Endometrial microvascular endothelial cells (primary cell): ENCODE measurements around the gene ZNF429. TPM values are rescaled to one million over a fixed set of nuclear protein-coding genes. Genes with fewer than 3 reads are reported as not detected.
"Not testable (repeated sequence)": the region's sequence is repeated elsewhere in the genome, so short reads cannot be mapped to it uniquely, and the experiment has no call there.

Experiments
- in situ Hi-C: cut with HindIII; loops from 2 replicates; pipeline ENCODE4 v1.10.0; 2017; ENCODE audit warnings: low sequenced_read_pairs, low pct_unique_long_range_greater_than_20kb; ENCODE audit errors: inconsistent ontology term
- total RNA-seq: library from RNA; depleted of rRNA; stranded (reverse); fragments of >200 nt; gene quantifications from one replicate; pipeline ENCODE4 v1.2.3, GENCODE V29; 2015; ENCODE audit errors: inconsistent ontology term

Gene ZNF429
- total RNA-seq, 1 donor from 2014 or later, result 2.7 TPM

DNA sequence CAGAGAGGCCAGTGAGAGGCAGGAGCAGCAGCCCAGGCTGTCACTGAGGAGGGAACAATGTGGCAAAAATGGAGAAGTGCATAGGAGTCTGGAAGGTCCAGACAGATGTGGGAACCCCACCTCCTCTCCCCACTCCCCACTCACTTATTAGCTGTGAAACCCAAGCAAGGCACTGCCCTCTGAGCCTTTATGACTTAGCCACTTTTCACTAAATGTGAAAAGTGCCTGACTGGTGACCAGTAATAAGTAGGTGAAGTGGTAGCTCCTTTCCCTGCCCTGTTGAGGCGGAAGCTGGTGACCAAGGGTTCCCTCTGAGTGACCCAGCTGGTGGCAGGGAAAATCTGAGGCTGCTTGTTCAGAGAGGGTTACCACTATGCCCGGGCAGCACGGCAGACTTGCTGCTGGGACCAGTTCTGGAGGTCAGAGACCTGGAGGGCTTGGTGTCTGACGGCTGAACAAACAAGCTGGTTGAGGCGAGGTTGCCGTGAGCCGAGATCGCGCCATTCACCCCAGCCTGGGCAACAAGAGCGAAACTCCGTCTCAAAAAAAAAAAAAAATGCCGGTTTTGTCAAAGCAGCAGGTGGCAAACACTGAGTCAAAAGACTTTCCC lies 80.0 kb downstream of the ZNF429 start:
- in situ Hi-C loops, result no loop called here

DNA sequence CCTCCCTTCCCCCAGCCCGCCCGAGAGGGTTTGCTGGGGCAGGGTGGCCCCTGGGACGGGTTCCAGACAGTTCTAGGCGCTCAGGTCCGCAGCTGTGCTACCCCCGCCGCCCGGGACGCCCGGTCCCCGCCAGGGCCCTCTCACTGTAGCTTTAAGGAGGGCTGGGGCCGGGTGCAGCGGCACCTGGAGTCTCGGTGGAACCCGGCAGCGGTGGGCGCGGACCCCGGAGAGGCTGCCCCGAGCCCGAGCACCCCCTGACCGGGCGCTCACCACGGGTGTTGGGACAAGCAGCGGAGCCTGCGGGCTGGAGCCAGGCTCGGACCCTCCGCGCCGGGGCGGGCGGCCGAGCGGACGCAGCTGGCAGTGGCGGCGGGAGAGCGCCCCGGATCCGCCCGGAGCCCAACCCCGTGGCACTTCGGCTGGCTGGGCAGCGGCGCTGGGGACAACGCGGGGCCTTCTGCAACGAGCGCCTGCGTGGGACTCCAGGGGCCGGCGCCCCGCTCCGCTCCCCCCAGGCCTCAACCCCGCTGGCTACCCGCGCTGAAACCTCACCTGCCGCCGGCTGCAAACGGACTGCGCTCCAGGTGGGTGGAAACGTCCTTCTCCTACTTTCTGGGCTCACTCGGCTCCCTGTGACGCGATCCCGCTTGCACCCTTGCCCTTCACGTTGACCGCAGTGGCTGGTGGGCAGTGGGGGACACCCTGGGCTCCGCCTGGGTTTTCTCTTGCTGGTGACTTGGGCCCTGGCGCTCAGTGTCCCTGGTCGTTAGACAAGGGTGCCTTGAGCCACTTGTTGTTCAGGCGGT lies 81.1 kb downstream of the ZNF429 start:
- in situ Hi-C loops, result no loop called here

GRCh38 chr19:21587117-21587461 lies 81.7 kb downstream of the ZNF429 start:
- in situ Hi-C loops, result no loop called here

GRCh38 chr19:21587549-21587948 lies 82.1 kb downstream of the ZNF429 start:
- in situ Hi-C loops, result no loop called here

DNA sequence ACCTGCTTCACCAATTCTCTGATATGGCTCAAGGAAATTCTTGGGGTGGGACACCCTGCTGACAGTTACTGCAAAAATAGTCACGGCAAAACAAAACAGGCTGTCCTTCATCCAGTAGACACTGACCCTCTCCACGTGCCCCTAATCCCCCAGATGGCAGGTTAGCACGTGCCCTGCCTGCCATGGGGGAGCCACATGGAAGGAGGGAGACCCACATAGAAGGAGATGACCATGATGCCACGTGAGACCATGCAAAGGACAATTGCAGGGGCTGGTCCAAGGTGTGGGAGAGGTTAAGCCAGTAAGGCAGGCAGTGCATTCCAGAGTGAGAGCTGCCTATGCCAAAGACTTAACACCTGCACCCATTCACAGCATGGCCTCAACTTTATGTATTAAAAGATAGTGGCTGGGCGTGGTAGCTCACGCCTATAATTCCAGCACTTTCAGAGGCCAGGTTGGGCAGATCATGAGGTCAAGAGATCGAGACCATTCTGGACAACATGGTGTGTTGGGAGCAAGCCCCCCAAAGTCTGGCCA lies 82.7 kb downstream of the ZNF429 start:
- in situ Hi-C loops, result no loop called here

DNA sequence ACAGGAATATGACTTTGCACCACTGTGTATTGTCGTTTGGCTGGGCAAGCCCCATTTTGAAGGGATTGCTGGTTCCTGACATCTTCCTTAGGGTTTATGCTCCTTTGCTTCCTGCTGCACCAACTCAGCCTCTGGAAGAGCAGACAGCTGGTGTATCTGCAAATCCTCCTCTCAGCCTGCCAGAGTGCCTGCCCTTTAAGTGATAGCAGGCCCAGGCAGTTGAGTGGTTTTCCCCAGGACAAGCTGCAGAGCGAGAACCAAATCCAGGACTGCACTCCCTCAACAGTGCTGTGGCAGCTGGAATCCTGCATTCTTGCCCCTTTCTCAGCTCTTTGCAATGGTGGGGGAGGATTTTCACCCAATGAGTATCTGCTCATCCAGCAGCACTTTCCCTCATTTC lies 85.5 kb downstream of the ZNF429 start:
- in situ Hi-C loops, result no loop called here

DNA sequence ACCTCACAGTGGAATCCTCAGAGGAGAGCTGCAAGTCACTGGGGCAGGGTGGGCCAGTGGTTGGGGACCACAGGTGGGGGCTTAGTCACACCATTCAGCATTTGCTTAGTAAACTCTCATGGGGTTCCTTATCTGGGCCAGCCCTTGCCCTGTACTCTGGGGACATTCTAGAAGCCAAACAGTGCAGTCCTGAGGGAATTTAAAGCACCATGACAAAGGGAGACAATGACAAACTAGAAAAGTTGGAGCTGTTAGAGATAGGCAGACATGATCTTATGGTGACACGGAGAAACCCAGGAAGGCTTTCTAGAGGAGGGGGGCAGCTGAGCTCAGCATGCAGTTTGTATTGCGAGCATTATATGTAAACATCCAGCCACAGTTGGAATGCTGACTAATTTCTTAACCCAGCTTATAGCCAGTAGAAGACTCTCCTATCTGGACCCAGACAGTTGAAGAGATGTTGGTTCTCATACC lies 87.6 kb downstream of the ZNF429 start:
- in situ Hi-C loops, result no loop called here

GRCh38 chr19:21593502-21593901 lies 88.1 kb downstream of the ZNF429 start:
- in situ Hi-C loops, result no loop called here

DNA sequence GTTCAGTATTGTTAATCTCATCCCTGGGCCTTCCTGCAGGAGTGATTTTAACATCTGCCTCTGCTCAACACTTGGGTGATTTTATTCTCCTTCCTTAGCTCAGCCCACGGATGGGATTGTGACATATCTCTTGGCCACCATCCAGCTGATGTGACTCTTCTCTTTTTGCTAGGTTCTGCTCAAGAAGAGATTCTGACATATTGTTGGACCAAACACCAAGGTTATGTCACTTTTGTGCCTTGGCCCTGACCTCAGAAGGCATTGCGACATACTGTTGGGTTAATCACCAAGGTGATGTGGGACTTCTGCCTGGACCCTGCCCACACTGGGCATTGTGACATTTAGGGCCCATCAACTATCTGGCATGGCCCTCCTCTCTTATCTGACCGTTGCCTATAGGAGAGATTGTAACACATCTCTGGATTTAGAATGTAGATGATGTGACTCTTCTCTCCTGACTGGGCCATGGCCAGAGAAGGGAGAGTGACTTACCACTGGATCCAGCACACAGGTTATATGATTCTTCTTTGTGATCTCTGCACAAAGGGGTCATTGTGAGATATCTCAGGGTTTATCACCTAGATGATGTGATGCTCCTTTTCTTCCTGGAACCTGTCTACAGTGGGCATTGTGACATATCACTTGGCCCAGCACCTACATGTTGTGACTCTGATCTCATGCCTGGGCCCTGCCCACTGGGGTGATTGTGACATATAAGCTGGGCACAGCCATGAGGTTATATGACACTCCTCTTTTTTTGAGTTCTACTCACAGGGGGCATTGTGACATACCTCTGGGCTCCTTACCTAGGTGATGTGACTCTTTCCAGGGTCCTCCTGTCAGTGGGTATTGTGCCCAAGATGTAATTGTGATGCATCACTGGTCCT lies 88.8 kb downstream of the ZNF429 start:
- in situ Hi-C loops, result no loop called here

GRCh38 chr19:21595185-21595584 lies 89.8 kb downstream of the ZNF429 start:
- in situ Hi-C loops, result no loop called here

GRCh38 chr19:21602082-21602658 lies 96.8 kb downstream of the ZNF429 start:
- in situ Hi-C loops, result no loop called here

- in situ Hi-C loops, result not testable (repeated sequence)
Measured at GRCh38 chr19:21602659-21603430, 97.4 kb downstream of the ZNF429 start.

- in situ Hi-C loops, result no loop called here
Measured at GRCh38 chr19:21603431-21604231, 98.2 kb downstream of the ZNF429 start.

GRCh38 chr19:21604351-21604926 lies 99.0 kb downstream of the ZNF429 start:
- in situ Hi-C loops, result no loop called here
